OCI-LY7 (cell line): ENCODE results near the gene RHBDD3. TPM values are rescaled to one million over a fixed set of nuclear protein-coding genes. Genes with fewer than 3 reads are reported as not detected.

Source experiments
- BruUV-seq: library from RNA; stranded (reverse); fragments of 400-500 nt; replicated peaks from 2 replicates; lab custom pipeline; 2021; lab: Mats Ljungman, UMichigan
- CTCF ChIA-PET: fragments of 300-600 bp; sonication (Branson Sonifier 250); formaldehyde crosslinking; loops from one replicate; lab custom pipeline; 2022; ENCODE audit warnings: antibody characterized with exemption; ENCODE audit not compliant: unreplicated experiment; lab: Charles Lee
- POLR2A ChIA-PET: fragments of 300-600 bp; sonication (Branson Sonifier 250); formaldehyde crosslinking; loops from one replicate; lab custom pipeline; 2022; ENCODE audit warnings: antibody characterized with exemption; lab: Charles Lee
- DNase-seq: peaks from one replicate; pipeline ENCODE4 v3.0.0-alpha.2; 2015; ENCODE audit warnings: low spot score
- H2AFZ ChIP-seq: fragments of 200-600 bp; sonication (generic), shearing (Covaris generic); 2 replicates; pipeline ENCODE4 v1.6.1; 2014; ENCODE audit warnings: mild to moderate bottlenecking, antibody characterized with exemption, low read length, moderate library complexity
- H3K27ac ChIP-seq: fragments of 200-600 bp; sonication (generic); 2 replicates; pipeline ENCODE4 v1.5.1; 2014; ENCODE audit warnings: mixed run types, low read depth, mild to moderate bottlenecking, moderate library complexity, low read length, inconsistent platforms; ENCODE audit not compliant: poor library complexity, severe bottlenecking
- H3K36me3 ChIP-seq: fragments of 200-600 bp; sonication (generic); 2 replicates; pipeline ENCODE4 v1.6.1; 2014; ENCODE audit warnings: mild to moderate bottlenecking, antibody characterized with exemption, low read length, moderate library complexity, mixed read lengths; ENCODE audit not compliant: insufficient read depth
- H3K4me1 ChIP-seq: fragments of 200-600 bp; sonication (generic); 2 replicates; pipeline ENCODE4 v1.5.1; 2014; ENCODE audit warnings: mild to moderate bottlenecking, low read length; ENCODE audit not compliant: insufficient read depth, poor library complexity, severe bottlenecking
- H3K4me2 ChIP-seq: fragments of 200-600 bp; sonication (generic); 2 replicates; pipeline ENCODE4 v1.6.1; 2014; ENCODE audit warnings: mild to moderate bottlenecking, low read length
- H3K4me3 ChIP-seq: fragments of 200-600 bp; sonication (generic); 2 replicates; pipeline ENCODE4 v1.5.1; 2014; ENCODE audit warnings: mild to moderate bottlenecking, low read depth, low read length; ENCODE audit not compliant: poor library complexity, severe bottlenecking
- H3K79me2 ChIP-seq: fragments of 200-600 bp; sonication (generic); 2 replicates; pipeline ENCODE4 v1.6.1; 2016; ENCODE audit warnings: low read depth, mild to moderate bottlenecking, low read length, moderate library complexity, mixed read lengths; ENCODE audit not compliant: insufficient read depth
- H3K9me2 ChIP-seq: fragments of 200-600 bp; sonication (generic); 2 replicates; pipeline ENCODE4 v1.6.1; 2016; ENCODE audit warnings: mild to moderate bottlenecking, low read length, mixed read lengths; ENCODE audit not compliant: insufficient read depth
- H3K9me3 ChIP-seq: fragments of 200-600 bp; sonication (generic); 2 replicates; pipeline ENCODE4 v1.6.1; 2014; ENCODE audit warnings: mild to moderate bottlenecking, mixed run types, low read length, mixed read lengths
- H4K20me1 ChIP-seq: fragments of 200-600 bp; sonication (generic); 2 replicates; pipeline ENCODE4 v1.6.1; 2014; ENCODE audit warnings: mild to moderate bottlenecking, antibody characterized with exemption, low read length, moderate library complexity, mixed read lengths; ENCODE audit not compliant: insufficient read depth
- EZH2phosphoT487 ChIP-seq: fragments of 200-600 bp; sonication (generic); IDR thresholded peaks from 2 replicates; pipeline ENCODE4 v1.6.1; 2018; ENCODE audit warnings: low read depth, borderline replicate concordance, mild to moderate bottlenecking, mixed run types, antibody characterized with exemption, low read length, moderate library complexity, mixed read lengths
- intact Hi-C: fragments of 100-400 bp; cut with micrococcal nuclease; formaldehyde crosslinking; loops from one replicate; pipeline ENCODE4 v1.10.0; 2022; ENCODE audit not compliant: unreplicated experiment
- total RNA-seq, 2 experiments: library from RNA; depleted of rRNA in 1 of 2; stranded (reverse); fragments of >200 nt in 1 of 2; shearing (Covaris generic) in 1 of 2; gene quantifications; 2 replicates each; pipeline ENCODE4 v1.2.3, GENCODE V29; 2014 to 2022
- TF ChIP-seq, protein P1 (sequence below): fragments of 200-600 bp; sonication (generic); conservative IDR thresholded peaks from 2 replicates; pipeline ENCODE4 v1.5.1; 2014; ENCODE audit warnings: mild to moderate bottlenecking, antibody characterized with exemption, low read length, moderate library complexity, mixed read lengths

The RHBDD3 gene
- total RNA-seq, 2 experiments from 2014 or later: 39.2 to 44.5 TPM

DNA sequence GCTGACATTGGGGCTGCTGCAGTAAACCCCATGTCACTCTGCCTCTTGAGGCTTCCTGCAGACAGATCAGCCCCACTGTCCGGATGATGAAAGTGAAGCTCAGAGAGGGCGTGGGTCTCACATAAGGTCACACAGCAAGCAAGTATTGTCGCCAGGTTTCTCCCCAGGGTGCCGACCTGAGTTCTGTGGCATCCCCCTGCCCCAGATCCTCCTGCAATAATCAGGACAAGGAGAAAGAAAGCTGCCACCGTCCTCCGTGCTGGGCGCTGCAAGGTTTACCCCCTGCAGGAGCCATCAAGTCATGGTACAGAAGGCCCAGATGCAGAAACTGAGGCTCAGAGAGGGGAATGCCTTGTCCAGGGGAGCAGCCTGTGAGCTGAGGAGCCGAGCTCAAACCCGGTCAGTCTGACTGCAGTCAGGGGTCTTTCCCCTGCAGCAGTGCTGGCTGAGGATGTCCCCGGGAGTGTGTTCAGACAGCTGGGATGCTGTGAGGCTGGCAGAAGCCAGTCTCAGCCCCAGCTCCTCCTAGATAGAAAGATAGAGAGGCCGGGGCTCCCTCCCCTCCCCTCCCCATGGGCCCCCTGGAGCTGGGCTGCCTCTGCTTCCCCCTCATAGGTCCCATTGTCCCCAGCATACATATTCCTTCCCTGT lies 48.9 kb downstream of the RHBDD3 start:
- no peak overlapping the region for H3K27ac ChIP-seq
- no peak for TF ChIP-seq EZH2phosphoT487
- TF ChIP-seq, protein P1, sequence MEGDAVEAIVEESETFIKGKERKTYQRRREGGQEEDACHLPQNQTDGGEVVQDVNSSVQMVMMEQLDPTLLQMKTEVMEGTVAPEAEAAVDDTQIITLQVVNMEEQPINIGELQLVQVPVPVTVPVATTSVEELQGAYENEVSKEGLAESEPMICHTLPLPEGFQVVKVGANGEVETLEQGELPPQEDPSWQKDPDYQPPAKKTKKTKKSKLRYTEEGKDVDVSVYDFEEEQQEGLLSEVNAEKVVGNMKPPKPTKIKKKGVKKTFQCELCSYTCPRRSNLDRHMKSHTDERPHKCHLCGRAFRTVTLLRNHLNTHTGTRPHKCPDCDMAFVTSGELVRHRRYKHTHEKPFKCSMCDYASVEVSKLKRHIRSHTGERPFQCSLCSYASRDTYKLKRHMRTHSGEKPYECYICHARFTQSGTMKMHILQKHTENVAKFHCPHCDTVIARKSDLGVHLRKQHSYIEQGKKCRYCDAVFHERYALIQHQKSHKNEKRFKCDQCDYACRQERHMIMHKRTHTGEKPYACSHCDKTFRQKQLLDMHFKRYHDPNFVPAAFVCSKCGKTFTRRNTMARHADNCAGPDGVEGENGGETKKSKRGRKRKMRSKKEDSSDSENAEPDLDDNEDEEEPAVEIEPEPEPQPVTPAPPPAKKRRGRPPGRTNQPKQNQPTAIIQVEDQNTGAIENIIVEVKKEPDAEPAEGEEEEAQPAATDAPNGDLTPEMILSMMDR: no peak
- DNase-seq: no peak
- intact Hi-C loops: no loop called here
- no peaks in the 10 kb centered on the region for H4K20me1 ChIP-seq
- BruUV-seq: no TSS peak
- H3K4me2 ChIP-seq: no peak overlapping the region
- H3K36me3 ChIP-seq: no peaks in the 10 kb centered on the region
- no peak overlapping the region for H3K4me3 ChIP-seq
- no peaks in the 10 kb centered on the region for H3K9me3 ChIP-seq
- no peaks in the 10 kb centered on the region for H3K4me1 ChIP-seq
- ChIA-PET CTCF (no interaction called here), POLR2A (no interaction called here)
- no peaks in the 10 kb centered on the region for H3K79me2 ChIP-seq
- no peak overlapping the region for H2AFZ ChIP-seq
- H3K9me2 ChIP-seq: no peaks in the 10 kb centered on the region

DNA sequence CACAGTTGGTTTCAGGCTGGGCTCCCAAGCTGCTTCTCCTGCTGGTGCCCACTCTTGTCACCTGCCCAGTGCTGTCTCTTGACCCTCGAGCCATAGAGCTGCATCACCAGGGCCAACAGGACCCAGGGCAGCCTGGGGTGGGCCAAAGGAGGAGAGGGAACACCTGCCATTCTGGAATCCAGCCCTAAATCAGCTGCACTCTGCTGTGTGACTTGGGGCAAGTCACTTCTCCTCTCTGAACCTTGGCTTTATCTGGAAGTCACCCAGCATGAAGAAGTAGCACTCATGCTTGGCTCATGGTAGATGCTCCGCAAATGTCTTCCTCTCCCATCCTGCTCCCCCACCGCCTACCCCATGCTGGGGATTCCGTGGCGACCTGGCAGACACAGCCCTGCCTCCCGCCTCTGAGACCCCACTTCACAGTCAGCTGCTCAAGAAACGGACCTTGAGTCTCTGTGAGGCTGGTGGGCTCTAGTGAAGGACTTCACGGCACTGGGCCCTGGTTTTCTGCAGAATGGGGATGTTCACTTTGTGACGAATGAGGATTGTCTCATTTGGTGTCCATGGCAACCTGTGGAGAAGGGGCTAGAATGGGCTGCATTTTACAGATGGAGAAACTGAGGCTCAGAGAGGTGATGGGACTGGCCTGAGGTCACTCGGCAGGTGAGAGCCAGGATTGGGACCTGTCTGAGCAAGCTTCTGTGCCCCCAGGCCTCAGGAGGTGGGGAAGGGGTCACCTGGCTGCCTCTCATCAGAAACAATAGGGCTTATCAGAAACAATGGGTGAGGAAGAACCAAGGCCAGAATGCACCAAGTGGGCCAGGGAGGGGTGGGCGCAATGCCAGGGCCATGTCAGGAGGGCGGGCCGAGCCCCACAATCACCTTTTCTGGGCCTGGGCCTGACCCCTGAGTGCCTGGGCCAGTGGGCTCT lies 49.7 kb downstream of the RHBDD3 start:
- ChIA-PET CTCF (no interaction called here), POLR2A (no interaction called here)
- no peaks in the 10 kb centered on the region for H3K9me3 ChIP-seq
- no peak overlapping the region for H3K27ac ChIP-seq
- BruUV-seq: no TSS peak
- H3K4me1 ChIP-seq: no peaks in the 10 kb centered on the region
- no peaks in the 10 kb centered on the region for H3K36me3 ChIP-seq
- intact Hi-C loops: no loop called here
- no peaks in the 10 kb centered on the region for H3K79me2 ChIP-seq
- no peak overlapping the region for H2AFZ ChIP-seq
- H4K20me1 ChIP-seq: no peaks in the 10 kb centered on the region
- no peak for TF ChIP-seq EZH2phosphoT487
- TF ChIP-seq, protein P1: no peak
- no peak overlapping the region for H3K4me3 ChIP-seq
- H3K9me2 ChIP-seq: no peaks in the 10 kb centered on the region
- DNase-seq: no peak
- no peak overlapping the region for H3K4me2 ChIP-seq
